ENCODE measurements around the gene ITGA5.

Gene ITGA5

GRCh38 chr12:54359762-54360351 lies 59.2 kb downstream of the ITGA5 start:
- Histone ChIP-seq H3K4me2 (ENCODE audit: insufficient read depth, low read length) (peak overlapping the region; percentile 93), H3K27ac (ENCODE audit: low read length) (peak overlapping the region; percentile 86), H3K4me1 (ENCODE audit: insufficient read depth, low read length) (peaks cover 31% of the 10 kb centered on the region), H3K4me3 (ENCODE audit: low read depth in 1 of 2, low read length in 2 of 2) (peak overlapping the region; percentile 16 to 63; a peak in 3 of 4 replicates), H3K9me3 (ENCODE audit: insufficient read depth, low read length, severe bottlenecking) (no peaks in the 10 kb centered on the region), H4K20me1 (ENCODE audit: insufficient read depth, low read length) (no peaks in the 10 kb centered on the region), H2AFZ (ENCODE audit: low read depth, low read length) (peak overlapping the region; percentile 89), H3K9ac (ENCODE audit: low read depth, low read length) (peak overlapping the region; percentile 59), H3K36me3 (ENCODE audit: insufficient read depth, low read length) (no peaks in the 10 kb centered on the region), H3K27me3 (ENCODE audit: insufficient read depth, low read length, poor library complexity) (no peaks in the 10 kb centered on the region), H3K79me2 (ENCODE audit: insufficient read depth, low read length) (no peaks in the 10 kb centered on the region)
- no peak for TF ChIP-seq EZH2 (IDR thresholded peaks at IDR 0.05; ENCODE audit: borderline replicate concordance, low read depth, low read length, severe bottlenecking)
- TF ChIP-seq CTCF (IDR thresholded peaks at IDR 0.05; ENCODE audit: borderline replicate concordance, extremely low read depth, low read length, poor library complexity, severe bottlenecking) = no peak
- no peak for DNase-seq
- ATAC-seq (ENCODE audit: insufficient read depth, low read depth) = no peak

- Histone ChIP-seq H3K9ac (ENCODE audit: low read depth, low read length) (peak overlapping the region; percentile 80), H4K20me1 (ENCODE audit: insufficient read depth, low read length) (no peaks in the 10 kb centered on the region), H3K79me2 (ENCODE audit: insufficient read depth, low read length) (no peaks in the 10 kb centered on the region), H3K27ac (ENCODE audit: low read length) (peak overlapping the region; percentile 96), H3K4me2 (ENCODE audit: insufficient read depth, low read length) (peak overlapping the region; percentile 93), H2AFZ (ENCODE audit: low read depth, low read length) (peak overlapping the region; percentile 99), H3K36me3 (ENCODE audit: insufficient read depth, low read length) (no peaks in the 10 kb centered on the region), H3K9me3 (ENCODE audit: insufficient read depth, low read length, severe bottlenecking) (no peaks in the 10 kb centered on the region), H3K4me1 (ENCODE audit: insufficient read depth, low read length) (peaks cover 31% of the 10 kb centered on the region), H3K4me3 (ENCODE audit: low read depth in 1 of 2, low read length in 2 of 2) (peak overlapping the region; percentile 56 to 86), H3K27me3 (ENCODE audit: insufficient read depth, low read length, poor library complexity) (no peaks in the 10 kb centered on the region)
- TF ChIP-seq EZH2 (IDR thresholded peaks at IDR 0.05; ENCODE audit: borderline replicate concordance, low read depth, low read length, severe bottlenecking) = no peak
- no peak for TF ChIP-seq CTCF (IDR thresholded peaks at IDR 0.05; ENCODE audit: borderline replicate concordance, extremely low read depth, low read length, poor library complexity, severe bottlenecking)
- peak; percentile 96 for ATAC-seq (ENCODE audit: insufficient read depth, low read depth)
- DNase-seq = peak; percentile 99
Observed at GRCh38 chr12:54358945-54359761, 59.9 kb downstream of the ITGA5 start.

- peak overlapping the region; percentile 96 for H3K27ac ChIP-seq (ENCODE audit: low read length)
- H3K9me3 ChIP-seq (ENCODE audit: insufficient read depth, low read length, severe bottlenecking) = no peaks in the 10 kb centered on the region
- H3K4me2 ChIP-seq (ENCODE audit: insufficient read depth, low read length) = peak overlapping the region; percentile 93
- peak overlapping the region; percentile 56 to 86 for H3K4me3 ChIP-seq (ENCODE audit: low read depth in 1 of 2, low read length in 2 of 2)
- peak; percentile 73 for DNase-seq
- H4K20me1 ChIP-seq (ENCODE audit: insufficient read depth, low read length) = no peaks in the 10 kb centered on the region
- TF ChIP-seq CTCF (IDR thresholded peaks at IDR 0.05; ENCODE audit: borderline replicate concordance, extremely low read depth, low read length, poor library complexity, severe bottlenecking) = peak; percentile 19
- no peak for TF ChIP-seq EZH2 (IDR thresholded peaks at IDR 0.05; ENCODE audit: borderline replicate concordance, low read depth, low read length, severe bottlenecking)
- peak; percentile 44 for ATAC-seq (ENCODE audit: insufficient read depth, low read depth)
- H3K4me1 ChIP-seq (ENCODE audit: insufficient read depth, low read length) = peaks cover 31% of the 10 kb centered on the region
- no peaks in the 10 kb centered on the region for H3K36me3 ChIP-seq (ENCODE audit: insufficient read depth, low read length)
- peak overlapping the region; percentile 80 for H3K9ac ChIP-seq (ENCODE audit: low read depth, low read length)
- H3K27me3 ChIP-seq (ENCODE audit: insufficient read depth, low read length, poor library complexity) = no peaks in the 10 kb centered on the region
- no peaks in the 10 kb centered on the region for H3K79me2 ChIP-seq (ENCODE audit: insufficient read depth, low read length)
- peak overlapping the region; percentile 99 for H2AFZ ChIP-seq (ENCODE audit: low read depth, low read length)
Observed at GRCh38 chr12:54358191-54358944, 60.7 kb downstream of the ITGA5 start.
